HG02970 (cell line): ENCODE data around the gene PRICKLE1.

Experiments used
- ATAC-seq: cut with Tn5 transposase; IDR thresholded peaks from one replicate; pipeline ENCODE4 v1.9.1; 2021; ENCODE audit warnings: mild to moderate bottlenecking, moderate library complexity, moderate number of reproducible peaks; ENCODE audit not compliant: unreplicated experiment, low FRiP score

Gene PRICKLE1

GRCh38 chr12:42409471-42409870 is 180.1 kb downstream of the PRICKLE1 start:
- no peak for ATAC-seq

GRCh38 chr12:42407306-42407705 is 182.2 kb downstream of the PRICKLE1 start:
- no peak for ATAC-seq
